Liver (tissue), 9 donors: ENCODE data around the gene FAM120AOS. TPM values are rescaled to one million over a fixed set of nuclear protein-coding genes. Genes with fewer than 3 reads are reported as not detected.

Source experiments
- DNase-seq: peaks from one replicate; pipeline ENCODE4 v3.0.0-alpha.2; 2017; ENCODE audit warnings: low spot score
- H3K27ac ChIP-seq, 2 donors: one replicate each; pipeline ENCODE4 v1.7.0; 2013; ENCODE audit warnings: inconsistent platforms in 2 of 2, low read length in 2 of 2, control low read depth in 1 of 2, low read depth in 1 of 2, mild to moderate bottlenecking in 1 of 2
- H3K27me3 ChIP-seq, 4 donors: one replicate each; pipeline versions ENCODE4 v1.6.1 to v1.7.0; 2013; ENCODE audit warnings: low read length in 3 of 4, inconsistent platforms in 1 of 4, mild to moderate bottlenecking in 1 of 4, moderate library complexity in 1 of 4; ENCODE audit not compliant: control insufficient read depth in 4 of 4, insufficient read depth in 4 of 4
- H3K36me3 ChIP-seq, 4 donors: one replicate each; pipeline versions ENCODE4 v1.6.1 to v1.7.0; 2013; ENCODE audit warnings: low read length in 3 of 4, mild to moderate bottlenecking in 3 of 4, low read depth in 1 of 4, moderate library complexity in 1 of 4; ENCODE audit not compliant: control insufficient read depth in 4 of 4, insufficient read depth in 3 of 4
- H3K4me1 ChIP-seq, 4 donors: one replicate each; pipeline versions ENCODE4 v1.6.1 to v1.7.0; 2013; ENCODE audit warnings: low read length in 3 of 4, mild to moderate bottlenecking in 3 of 4, moderate library complexity in 1 of 4; ENCODE audit not compliant: control insufficient read depth in 4 of 4, insufficient read depth in 4 of 4
- H3K4me3 ChIP-seq, 3 donors: one replicate each; pipeline versions ENCODE4 v1.6.1 to v1.7.0; 2013; ENCODE audit warnings: low read length in 3 of 3, control low read depth in 1 of 3, low read depth in 1 of 3, mild to moderate bottlenecking in 1 of 3
- H3K9ac ChIP-seq, 2 donors: one replicate each; pipeline ENCODE4 v1.7.0; 2013; ENCODE audit warnings: low read length in 2 of 2, mild to moderate bottlenecking in 2 of 2, moderate library complexity in 2 of 2, control low read depth in 1 of 2, low read depth in 1 of 2
- H3K9me3 ChIP-seq, 4 donors: one replicate each; pipeline versions ENCODE4 v1.6.1 to v1.7.0; 2013; ENCODE audit warnings: low read length in 3 of 4; ENCODE audit not compliant: control insufficient read depth in 4 of 4
- CTCF ChIP-seq: fragments of 150-350 bp; IDR thresholded peaks from 2 replicates; pipeline ENCODE4 v1.5.1; 2017; ENCODE audit warnings: improper control_type of control experiment, low read depth, low read length; ENCODE audit not compliant: missing input control
- FOXA1 ChIP-seq: IDR thresholded peaks from 2 replicates; pipeline ENCODE4 v1.6.1; 2016; ENCODE audit warnings: antibody characterized with exemption
- GABPA ChIP-seq, 2 donors: IDR thresholded peaks in 1 of 2; conservative IDR thresholded peaks in 1 of 2; 2 replicates each; pipeline ENCODE4 v1.6.1; 2016; ENCODE audit warnings: antibody characterized with exemption in 2 of 2, mild to moderate bottlenecking in 1 of 2, moderate library complexity in 1 of 2
- HNF4G ChIP-seq: IDR thresholded peaks from 2 replicates; pipeline ENCODE4 v1.6.1; 2016; ENCODE audit warnings: antibody characterized with exemption
- MAX ChIP-seq: IDR thresholded peaks from 2 replicates; pipeline ENCODE4 v1.6.1; 2016; ENCODE audit warnings: antibody characterized with exemption
- REST ChIP-seq: IDR thresholded peaks from 2 replicates; pipeline ENCODE4 v1.6.1; 2016; ENCODE audit warnings: antibody characterized with exemption, mild to moderate bottlenecking
- RXRA ChIP-seq, 2 donors: IDR thresholded peaks; 2 replicates each; pipeline ENCODE4 v1.6.1; 2017 to 2018; ENCODE audit warnings: antibody characterized with exemption in 2 of 2, mild to moderate bottlenecking in 1 of 2
- SP1 ChIP-seq: IDR thresholded peaks from 2 replicates; pipeline ENCODE4 v1.6.1; 2018; ENCODE audit warnings: antibody characterized with exemption, mild to moderate bottlenecking
- TAF1 ChIP-seq: conservative IDR thresholded peaks from 2 replicates; pipeline ENCODE4 v1.6.1; 2016; ENCODE audit warnings: antibody characterized with exemption, mild to moderate bottlenecking
- YY1 ChIP-seq: IDR thresholded peaks from 2 replicates; pipeline ENCODE4 v1.6.1; 2016; ENCODE audit warnings: antibody characterized with exemption, mild to moderate bottlenecking
- ZBTB33 ChIP-seq: IDR thresholded peaks from 2 replicates; pipeline ENCODE4 v1.6.1; 2016; ENCODE audit warnings: antibody characterized with exemption
- WGBS: extraction: QIAGEN DNeasy Blood & Tissue Kit; methylation state at CpG from one replicate; pipeline ENCODE4 v1.1.7; 2013; 5-methylcytosine and 5-hydroxymethylcytosine counted together
- polyA plus RNA-seq, 2 donors: library from polyadenylated mRNA; stranded (reverse) in 1 of 2; unstranded in 1 of 2; fragments of 200-250 nt in 1 of 2; fragments of >200 nt in 1 of 2; fragmentation: Nextera tagmentation in 1 of 2; extraction: Ambion mirVana in 1 of 2; gene quantifications; one replicate each; pipeline versions ENCODE4 v1.2.1 to v1.2.3, GENCODE V29; 2013 to 2015
- total RNA-seq, 2 donors: library from RNA; depleted of rRNA; stranded (reverse); fragments of >200 nt; gene quantifications; one replicate each; pipeline ENCODE4 v1.2.3, GENCODE V29; 2014
- donor health status: healthy.
- donor health status: healthy.
- donor health status: healthy.
- donor health status: healthy.
- donor health status: healthy.

Gene FAM120AOS
- total and polyA plus RNA-seq, 4 donors: 16.4 to 25.0 (median 17.3) TPM

- DNase-seq: no peak
- no peak for TF ChIP-seq RXRA (IDR thresholded peaks at IDR 0.05)
- TF ChIP-seq YY1: no peak
- no peak for TF ChIP-seq CTCF
- no peak for TF ChIP-seq HNF4G
- no peak for TF ChIP-seq ZBTB33
- no peak for TF ChIP-seq MAX
- TF ChIP-seq SP1: no peak
- TF ChIP-seq TAF1: no peak
- TF ChIP-seq GABPA (IDR thresholded peaks at IDR 0.05 in 1 of 2, conservative IDR thresholded peaks at IDR 0.05 in 1 of 2): no peak
- no peak for TF ChIP-seq REST
- no peak for TF ChIP-seq FOXA1
- Histone ChIP-seq H3K9me3 (peaks cover 0 to 4% (median 0%) of the 10 kb centered on the region in 4 donors), H3K27me3 (no peaks in the 10 kb centered on the region), H3K27ac (no peak overlapping the region), H3K4me3 (no peak overlapping the region), H3K4me1 (peaks cover 0 to 2% (median 0%) of the 10 kb centered on the region in 4 donors), H3K36me3 (no peaks in the 10 kb centered on the region), H3K9ac (no peak overlapping the region)
- WGBS: 86% methylated on average over 5 of the region's 5 CpGs
These were observed 25.6 kb downstream of the FAM120AOS start for GRCh38 chr9:93427655-93428379.

GRCh38 chr9:93422977-93423616 lies 30.3 kb downstream of the FAM120AOS start:
- no peaks in the 10 kb centered on the region for H3K36me3 ChIP-seq
- DNase-seq: no peak
- H3K9ac ChIP-seq: no peak overlapping the region
- H3K27me3 ChIP-seq: no peaks in the 10 kb centered on the region
- H3K4me1 ChIP-seq: no peaks in the 10 kb centered on the region
- TF ChIP-seq CTCF: no peak
- TF ChIP-seq YY1: no peak
- 84% methylated on average over 10 of the region's 10 CpGs for WGBS
- H3K27ac ChIP-seq: no peak overlapping the region
- no peak overlapping the region for H3K4me3 ChIP-seq
- peaks cover 0 to 5% (median 2%) of the 10 kb centered on the region in 4 donors for H3K9me3 ChIP-seq
